Keratinocyte (primary cell): ENCODE measurements around the gene FCER1G. TPM values are rescaled to one million over a fixed set of nuclear protein-coding genes. Genes with fewer than 3 reads are reported as not detected.

Experiments used
- DNase-seq: peaks from one replicate; pipeline ENCODE4 v3.0.0-alpha.2; 2011; ENCODE audit warnings: low read depth, missing footprints, low spot score
- FAIRE-seq: peaks from 2 replicates; lab custom pipeline; 2011; peaks lifted over from hg19 to GRCh38; lab: Jason Lieb, UNC
- H2AFZ ChIP-seq: 2 replicates; pipeline ENCODE4 v1.6.0; 2012; ENCODE audit warnings: low read length, control low read depth, inconsistent platforms; ENCODE audit not compliant: control insufficient read depth
- H3K27ac ChIP-seq: 2 replicates; pipeline ENCODE4 v1.5.1; 2011; ENCODE audit warnings: low read length; ENCODE audit not compliant: control insufficient read depth, insufficient read depth
- H3K27me3 ChIP-seq: 3 replicates; pipeline ENCODE4 v1.6.0; 2011; ENCODE audit warnings: low read length; ENCODE audit not compliant: control insufficient read depth, insufficient read depth; ENCODE audit errors: extremely low read depth
- H3K36me3 ChIP-seq, 2 experiments: 2 replicates in 1 of 2; 3 replicates in 1 of 2; pipeline ENCODE4 v1.5.1; 2011; ENCODE audit warnings: low read length in 2 of 2, mild to moderate bottlenecking in 1 of 2; ENCODE audit not compliant: control insufficient read depth in 2 of 2, insufficient read depth in 2 of 2; ENCODE audit errors: extremely low read depth in 1 of 2
- H3K4me1 ChIP-seq: 3 replicates; pipeline ENCODE4 v1.5.1; 2011; ENCODE audit warnings: low read length; ENCODE audit not compliant: control insufficient read depth, insufficient read depth; ENCODE audit errors: extremely low read depth
- H3K4me2 ChIP-seq: 3 replicates; pipeline ENCODE4 v1.6.0; 2011; ENCODE audit warnings: low read depth, low read length; ENCODE audit not compliant: control insufficient read depth, insufficient read depth; ENCODE audit errors: extremely low read depth
- H3K4me3 ChIP-seq, 3 experiments: fragments of 200-600 bp in 1 of 3; sonication (generic) in 1 of 3; 2 replicates in 2 of 3; 3 replicates in 1 of 3; pipeline ENCODE4 v1.5.1; 2011 to 2016; ENCODE audit warnings: low read length in 3 of 3, mild to moderate bottlenecking in 3 of 3, control low read depth in 2 of 3, inconsistent platforms in 1 of 3, low read depth in 1 of 3, mixed read lengths in 1 of 3, mixed run types in 1 of 3, moderate library complexity in 1 of 3; ENCODE audit not compliant: control insufficient read depth in 2 of 3, insufficient read depth in 2 of 3; ENCODE audit errors: extremely low read depth in 1 of 3
- H3K79me2 ChIP-seq: 2 replicates; pipeline ENCODE4 v1.6.0; 2012; ENCODE audit warnings: low read length; ENCODE audit not compliant: control insufficient read depth, insufficient read depth
- H3K9ac ChIP-seq: 3 replicates; pipeline ENCODE4 v1.6.0; 2011; ENCODE audit warnings: low read length; ENCODE audit not compliant: control insufficient read depth, insufficient read depth; ENCODE audit errors: extremely low read depth
- H3K9me1 ChIP-seq: 3 replicates; pipeline ENCODE4 v1.6.0; 2011; ENCODE audit warnings: low read length; ENCODE audit not compliant: control insufficient read depth, insufficient read depth; ENCODE audit errors: extremely low read depth
- H3K9me3 ChIP-seq: 2 replicates; pipeline ENCODE4 v1.5.1; 2012; ENCODE audit warnings: low read depth, low read length; ENCODE audit not compliant: control insufficient read depth
- H4K20me1 ChIP-seq: 3 replicates; pipeline ENCODE4 v1.6.0; 2011; ENCODE audit warnings: low read length; ENCODE audit not compliant: control insufficient read depth, insufficient read depth; ENCODE audit errors: extremely low read depth
- EZH2 ChIP-seq: IDR thresholded peaks from one replicate; pipeline ENCODE4 v1.6.1; 2012; ENCODE audit warnings: inconsistent platforms, mild to moderate bottlenecking, low read length, moderate library complexity
- dilution Hi-C: fragments of 300-500 bp; cut with MboI; formaldehyde crosslinking; loops from one replicate; pipeline ENCODE4 v1.7.0; 2020; ENCODE audit warnings: low sequenced_read_pairs; ENCODE audit not compliant: extremely low pct_ligation_motif_present
- polyA plus RNA-seq, 5 experiments: library from polyadenylated mRNA; depleted of rRNA in 3 of 5; stranded (reverse) in 3 of 5; stranded (forward) in 1 of 5; unstranded in 1 of 5; fragments of >200 nt; gene quantifications; 1 replicate in 1 of 5; 2 replicates in 3 of 5; 3 replicates in 1 of 5; pipeline versions ENCODE4 v1.2.1 to v1.2.3, GENCODE V29; 2011 to 2012; ENCODE audit warnings: missing spikeins in 2 of 5, low read depth in 1 of 5, low replicate concordance in 1 of 5
- TF ChIP-seq, protein P1 (sequence below), 3 experiments: IDR thresholded peaks in 1 of 3; conservative IDR thresholded peaks in 1 of 3; optimal IDR thresholded peaks in 1 of 3; 2 replicates in 2 of 3; 3 replicates in 1 of 3; pipeline versions ENCODE3 to v1.5.1; 2011; ENCODE audit warnings: low read length in 3 of 3, mild to moderate bottlenecking in 3 of 3, moderate library complexity in 2 of 3, control low read depth in 1 of 3, inconsistent platforms in 1 of 3; ENCODE audit not compliant: insufficient read depth in 2 of 3; ENCODE audit errors: extremely low read depth in 1 of 3

Gene FCER1G
- polyA plus RNA-seq, 1 donor (not counting 4 experiments of a cell fraction or from before 2014, with no cell fraction given): 1.2 TPM

DNA sequence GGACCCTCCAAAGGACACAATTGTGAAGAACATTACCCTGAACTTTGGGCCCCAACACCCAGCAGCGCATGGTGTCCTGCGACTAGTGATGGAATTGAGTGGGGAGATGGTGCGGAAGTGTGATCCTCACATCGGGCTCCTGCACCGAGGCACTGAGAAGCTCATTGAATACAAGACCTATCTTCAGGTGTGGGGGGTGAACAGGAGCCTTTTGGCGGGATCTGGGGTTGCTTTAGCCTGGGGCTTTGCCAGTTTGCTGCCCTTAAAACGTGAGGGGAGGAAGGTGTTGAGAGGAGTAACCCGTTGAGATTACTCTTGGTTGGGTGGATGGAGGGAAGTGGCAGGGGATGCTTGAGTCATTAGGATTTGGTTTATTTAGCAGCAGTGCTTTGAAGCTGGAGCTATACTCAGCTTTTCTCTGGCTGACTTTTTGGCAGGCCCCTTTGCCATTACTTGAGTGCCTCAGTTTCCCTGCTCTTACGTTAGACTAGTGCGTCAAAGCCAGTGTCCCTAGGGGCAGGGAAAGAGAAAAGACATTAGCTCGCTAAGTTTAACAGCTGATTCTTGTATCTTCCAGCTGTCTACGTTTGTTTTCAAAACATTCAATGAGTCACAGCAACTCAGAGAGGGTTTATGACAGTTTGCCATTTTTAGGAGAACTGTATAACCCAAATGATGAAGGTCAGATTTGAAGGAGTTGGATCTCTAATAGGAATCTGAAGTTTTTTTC lies 8.5 kb upstream of the FCER1G start:
- Histone ChIP-seq H3K36me3 (peaks cover 20 to 35% of the 10 kb centered on the region in 2 experiments), H4K20me1 (no peaks in the 10 kb centered on the region), H3K4me3 (no peak overlapping the region), H3K9me1 (no peaks in the 10 kb centered on the region), H3K9me3 (no peaks in the 10 kb centered on the region), H2AFZ (no peak overlapping the region), H3K27ac (no peak overlapping the region), H3K4me1 (peaks cover 7% of the 10 kb centered on the region), H3K27me3 (no peaks in the 10 kb centered on the region), H3K79me2 (peaks cover 21% of the 10 kb centered on the region), H3K4me2 (no peak overlapping the region), H3K9ac (no peak overlapping the region)
- FAIRE-seq: no peak
- dilution Hi-C loops: no loop called here
- TF ChIP-seq, protein P1, sequence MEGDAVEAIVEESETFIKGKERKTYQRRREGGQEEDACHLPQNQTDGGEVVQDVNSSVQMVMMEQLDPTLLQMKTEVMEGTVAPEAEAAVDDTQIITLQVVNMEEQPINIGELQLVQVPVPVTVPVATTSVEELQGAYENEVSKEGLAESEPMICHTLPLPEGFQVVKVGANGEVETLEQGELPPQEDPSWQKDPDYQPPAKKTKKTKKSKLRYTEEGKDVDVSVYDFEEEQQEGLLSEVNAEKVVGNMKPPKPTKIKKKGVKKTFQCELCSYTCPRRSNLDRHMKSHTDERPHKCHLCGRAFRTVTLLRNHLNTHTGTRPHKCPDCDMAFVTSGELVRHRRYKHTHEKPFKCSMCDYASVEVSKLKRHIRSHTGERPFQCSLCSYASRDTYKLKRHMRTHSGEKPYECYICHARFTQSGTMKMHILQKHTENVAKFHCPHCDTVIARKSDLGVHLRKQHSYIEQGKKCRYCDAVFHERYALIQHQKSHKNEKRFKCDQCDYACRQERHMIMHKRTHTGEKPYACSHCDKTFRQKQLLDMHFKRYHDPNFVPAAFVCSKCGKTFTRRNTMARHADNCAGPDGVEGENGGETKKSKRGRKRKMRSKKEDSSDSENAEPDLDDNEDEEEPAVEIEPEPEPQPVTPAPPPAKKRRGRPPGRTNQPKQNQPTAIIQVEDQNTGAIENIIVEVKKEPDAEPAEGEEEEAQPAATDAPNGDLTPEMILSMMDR (optimal IDR thresholded peaks at IDR 0.05 in 1 of 3, IDR thresholded peaks at IDR 0.05 in 1 of 3, conservative IDR thresholded peaks at IDR 0.05 in 1 of 3; ENCODE audit: extremely low read depth in 1 of 3, insufficient read depth in 2 of 3, low read length in 3 of 3): no peak
- TF ChIP-seq EZH2: no peak
- DNase-seq: no peak

DNA sequence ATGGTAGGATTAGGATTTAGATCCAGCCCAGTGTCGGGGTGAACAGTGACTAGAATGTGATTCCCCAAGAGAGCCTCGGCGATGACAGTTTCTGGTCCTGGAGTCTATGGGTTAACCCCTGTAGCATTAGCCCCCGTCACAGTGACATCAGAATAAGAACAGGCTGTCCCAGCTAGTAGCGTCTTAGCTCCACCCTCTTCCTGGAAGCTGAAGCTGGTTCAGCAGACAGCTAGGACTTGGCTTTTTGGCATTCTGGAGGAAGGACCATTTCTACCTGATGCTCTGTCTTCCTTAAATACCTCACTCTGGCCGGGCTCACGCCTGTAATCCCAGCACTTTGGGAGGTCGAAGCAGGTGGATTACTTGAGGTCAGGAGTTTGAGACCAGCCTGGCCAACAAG lies 7.9 kb upstream of the FCER1G start:
- DNase-seq (no peak), FAIRE-seq (no peak)
- no peaks in the 10 kb centered on the region for H4K20me1 ChIP-seq
- H3K4me3 ChIP-seq: no peak overlapping the region
- no peak overlapping the region for H3K27ac ChIP-seq
- dilution Hi-C loops: no loop called here
- no peaks in the 10 kb centered on the region for H3K27me3 ChIP-seq
- no peak overlapping the region for H3K9ac ChIP-seq
- H3K9me3 ChIP-seq: no peaks in the 10 kb centered on the region
- H3K4me2 ChIP-seq: no peak overlapping the region
- H2AFZ ChIP-seq: no peak overlapping the region
- H3K4me1 ChIP-seq: peaks cover 3% of the 10 kb centered on the region
- TF ChIP-seq EZH2: no peak
- TF ChIP-seq, protein P1 (optimal IDR thresholded peaks at IDR 0.05 in 1 of 3, IDR thresholded peaks at IDR 0.05 in 1 of 3, conservative IDR thresholded peaks at IDR 0.05 in 1 of 3; ENCODE audit: extremely low read depth in 1 of 3, insufficient read depth in 2 of 3, low read length in 3 of 3): no peak
- H3K79me2 ChIP-seq: peaks cover 21% of the 10 kb centered on the region
- H3K9me1 ChIP-seq: no peaks in the 10 kb centered on the region
- H3K36me3 ChIP-seq: peaks cover 22 to 40% of the 10 kb centered on the region in 2 experiments
